GF-D8 (cell line): Measurements from ENCODE around the gene GPAT3.
"Not testable (repeated sequence)": the region's sequence is repeated elsewhere in the genome, so short reads cannot be mapped to it uniquely, and the experiment has no call there.

Source experiments
- DNase-seq: peaks from one replicate; lab custom pipeline; 2025; lab: John Stamatoyannopoulos, UW

The GPAT3 gene

DNA sequence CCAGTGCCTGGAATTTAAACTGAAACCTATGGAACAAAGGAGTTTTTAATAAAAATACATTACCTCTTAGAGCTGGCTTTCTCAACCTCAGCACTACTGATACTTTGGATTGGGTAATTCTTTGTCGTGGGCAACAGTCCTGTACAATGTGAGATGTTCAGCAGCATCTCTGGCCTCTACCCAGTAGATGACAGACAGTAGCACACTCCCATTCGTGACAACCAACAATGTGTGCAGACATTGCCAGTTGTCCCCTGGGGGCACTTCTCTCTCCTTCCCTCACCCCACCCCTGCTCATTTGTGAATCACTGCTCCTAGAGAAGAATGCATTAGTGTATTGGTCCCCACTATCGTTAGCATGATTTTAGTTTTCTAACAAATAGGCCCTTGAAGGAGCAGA lies 16.2 kb downstream of the GPAT3 start:
- DNase-seq = no peak

DNA sequence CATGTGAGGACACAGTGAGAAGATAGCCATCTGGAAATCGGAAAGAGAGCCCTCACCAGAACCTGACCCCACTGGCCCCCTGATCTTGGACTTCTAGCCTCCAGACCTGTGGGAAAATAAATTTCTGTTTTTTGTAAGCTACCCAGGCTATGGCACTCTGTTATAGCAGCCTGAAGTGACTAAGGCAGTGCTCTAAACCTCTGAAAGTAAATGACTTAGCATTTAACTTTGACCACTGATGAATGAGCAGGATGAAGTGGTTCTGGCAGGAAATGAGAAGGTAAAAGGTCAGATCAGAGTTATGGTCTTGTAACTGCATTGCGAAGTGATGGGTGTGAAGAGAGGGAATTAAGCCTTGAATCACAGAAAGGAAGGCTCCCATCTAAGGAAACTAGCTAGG lies 17.0 kb downstream of the GPAT3 start:
- DNase-seq = peak; percentile 26

DNA sequence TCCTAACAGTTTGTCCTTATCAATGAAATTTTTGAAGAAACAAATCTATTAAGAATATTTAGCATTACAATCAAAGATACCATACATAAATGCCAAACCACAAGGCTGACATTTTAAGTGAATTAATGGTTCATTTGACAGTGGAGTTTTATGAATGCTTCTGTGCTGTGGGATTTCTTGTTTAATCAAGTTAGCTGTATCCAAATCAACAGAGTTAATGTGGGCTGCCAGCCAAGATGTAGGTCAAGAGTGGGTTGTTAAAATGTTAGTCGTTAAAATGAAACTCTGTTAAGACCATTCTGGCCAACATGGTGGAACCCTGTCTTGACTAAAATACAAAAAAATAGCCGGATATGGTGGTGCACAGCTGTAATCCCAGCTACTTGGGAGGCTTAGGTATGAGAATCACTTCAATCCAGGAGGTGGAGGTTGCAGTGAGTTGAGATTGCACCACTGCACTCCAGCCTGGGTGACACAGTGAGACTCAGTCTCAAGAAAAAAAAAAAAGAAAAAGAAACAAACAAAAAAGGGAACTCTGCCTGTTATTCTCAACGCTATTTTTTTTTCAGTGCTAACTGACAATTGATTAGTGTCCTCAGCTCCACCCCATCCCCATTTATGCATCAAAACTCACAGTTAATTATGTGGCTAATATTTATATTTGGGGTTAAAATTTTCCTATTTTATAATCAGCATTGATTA lies 20.2 kb downstream of the GPAT3 start:
- no peak for DNase-seq

DNA sequence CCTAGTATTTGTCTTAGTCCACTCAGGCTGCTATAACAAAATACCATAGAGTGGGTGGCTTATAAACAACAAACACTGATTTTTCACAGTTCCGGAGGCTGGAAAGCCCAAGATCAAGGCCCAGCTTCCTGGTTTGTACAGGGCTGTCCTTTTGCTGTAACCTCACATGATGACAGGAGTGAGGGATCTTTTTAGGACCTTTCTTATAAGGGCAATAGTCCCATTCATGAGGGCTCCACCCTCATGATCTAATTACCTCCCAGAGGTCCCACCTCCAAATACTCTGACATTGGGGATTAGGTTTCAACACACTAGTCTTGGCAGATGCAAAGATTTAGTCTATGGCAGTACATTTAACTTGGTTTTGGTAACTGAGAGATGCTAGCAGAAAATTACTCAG lies 20.9 kb downstream of the GPAT3 start:
- DNase-seq = no peak

DNA sequence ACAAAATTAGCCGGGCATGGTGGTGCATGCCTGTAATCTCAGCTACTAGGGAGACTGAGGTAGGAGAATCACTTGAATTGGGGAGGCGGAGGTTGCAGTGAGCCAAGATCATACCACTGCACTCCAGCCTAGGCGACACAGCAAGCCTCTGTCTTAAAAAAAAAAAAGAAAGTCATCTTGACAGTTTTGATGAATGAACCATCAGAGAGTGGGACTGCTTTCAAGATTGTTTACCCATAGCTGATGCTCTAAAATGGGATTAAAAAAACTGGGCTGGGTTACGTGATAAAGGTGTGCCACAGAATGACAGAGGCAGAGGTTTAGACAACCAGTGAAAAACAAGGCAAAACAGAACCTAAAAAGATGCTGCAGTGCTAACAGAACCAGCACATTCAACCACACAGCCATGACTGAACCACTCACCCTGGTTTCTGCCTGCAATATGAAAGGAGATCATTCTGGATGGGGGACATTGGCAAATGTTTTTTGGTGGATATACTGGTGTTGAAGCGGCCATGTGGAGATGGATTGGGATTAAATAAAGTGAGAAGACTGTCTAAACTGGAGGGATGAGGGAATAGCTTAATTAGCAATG lies 22.2 kb downstream of the GPAT3 start:
- no peak for DNase-seq

DNA sequence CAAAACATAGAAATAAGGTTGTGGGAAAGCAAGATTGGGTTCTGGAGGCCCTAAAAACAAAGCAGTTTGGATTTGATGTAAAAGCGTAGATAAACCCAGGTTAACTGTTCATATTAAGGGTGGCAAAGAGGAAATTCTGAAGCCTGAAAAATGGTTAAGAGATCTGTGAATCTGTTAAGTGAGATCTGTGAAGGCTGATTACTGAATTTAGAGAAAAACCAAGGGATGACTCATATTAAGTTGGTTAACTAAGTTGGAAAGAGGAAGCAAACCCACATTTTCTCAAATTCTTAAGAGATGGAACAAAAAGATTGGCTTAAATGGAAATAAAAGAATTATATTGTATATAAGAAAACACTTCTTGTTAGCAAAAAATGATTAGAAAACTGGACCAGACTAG lies 22.8 kb downstream of the GPAT3 start:
- peak; percentile 26 for DNase-seq

DNA sequence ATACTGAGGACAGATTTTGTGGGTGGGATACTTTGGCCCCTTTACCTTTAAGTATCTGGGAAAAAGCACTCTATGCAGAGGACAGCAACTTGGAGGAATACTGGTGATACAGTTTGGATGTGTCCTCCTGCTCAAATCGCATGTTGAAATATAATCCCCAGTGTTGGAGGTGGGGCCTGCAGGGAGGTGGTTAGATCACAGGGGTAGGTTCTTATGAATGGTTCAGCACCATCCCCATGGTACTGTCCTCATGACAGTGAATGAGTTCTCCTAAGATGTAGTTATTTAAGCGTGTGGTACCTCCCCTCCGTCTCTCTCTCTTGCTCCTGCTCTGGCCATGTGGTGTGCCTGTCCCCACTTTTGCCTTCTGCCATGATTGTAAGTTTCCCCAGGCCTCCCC lies 24.6 kb downstream of the GPAT3 start:
- DNase-seq = no peak

DNA sequence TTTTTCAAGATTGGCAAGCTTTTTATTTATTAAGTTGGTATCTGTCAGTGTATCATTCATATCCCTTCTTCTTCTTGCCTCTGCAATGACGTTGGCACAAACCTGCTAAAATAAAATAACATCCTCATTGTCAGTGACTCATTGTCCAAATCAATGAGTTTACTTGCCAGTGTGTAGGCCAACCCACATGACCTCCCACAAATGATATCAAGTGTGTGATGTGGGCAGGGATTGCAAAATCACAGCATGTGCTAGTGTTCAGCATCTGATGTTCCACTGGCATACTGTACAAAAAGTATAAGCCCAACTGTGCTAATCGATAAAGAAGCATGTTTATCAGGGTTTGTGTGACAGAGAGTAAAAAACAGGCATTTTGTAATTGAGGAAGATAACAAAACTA lies 25.5 kb downstream of the GPAT3 start:
- DNase-seq = no peak

DNA sequence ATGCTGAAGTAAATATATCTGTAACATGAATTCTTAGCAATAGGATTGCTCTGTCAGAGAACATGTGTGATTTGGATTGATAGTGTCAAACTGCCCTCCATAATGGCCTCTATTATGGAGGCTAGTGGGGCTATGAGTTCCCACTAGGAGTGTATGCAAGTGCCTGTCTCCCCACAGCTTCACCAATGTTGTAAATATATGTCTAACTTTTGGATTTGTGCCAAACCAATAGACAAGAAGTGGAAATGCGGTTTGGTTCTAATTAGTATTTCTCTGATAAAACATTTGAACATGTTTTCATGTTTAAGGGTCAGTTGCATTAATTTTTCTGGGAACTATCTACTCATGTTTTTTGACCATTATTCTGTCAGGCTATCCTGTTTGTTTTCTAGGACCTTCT lies 28.1 kb downstream of the GPAT3 start:
- no peak for DNase-seq

DNA sequence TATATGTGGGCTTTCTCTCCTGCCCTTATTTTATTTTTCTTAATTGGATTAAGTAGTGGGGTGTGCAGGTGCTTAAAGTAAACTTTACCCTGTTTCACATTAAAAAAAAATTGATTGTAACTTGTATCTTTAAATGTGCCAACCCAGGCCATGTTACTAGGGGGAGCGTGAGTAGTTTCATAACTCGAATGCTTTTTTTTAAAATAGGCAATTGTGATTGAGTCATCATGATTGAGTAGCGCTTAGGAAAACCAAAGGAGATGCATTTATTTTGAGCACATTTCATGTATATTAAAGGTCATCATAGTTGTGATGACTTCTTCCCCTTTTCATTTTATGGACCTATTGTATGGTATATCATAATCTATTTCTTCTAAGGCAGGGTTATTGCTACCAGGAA lies 32.2 kb downstream of the GPAT3 start:
- DNase-seq = no peak

DNA sequence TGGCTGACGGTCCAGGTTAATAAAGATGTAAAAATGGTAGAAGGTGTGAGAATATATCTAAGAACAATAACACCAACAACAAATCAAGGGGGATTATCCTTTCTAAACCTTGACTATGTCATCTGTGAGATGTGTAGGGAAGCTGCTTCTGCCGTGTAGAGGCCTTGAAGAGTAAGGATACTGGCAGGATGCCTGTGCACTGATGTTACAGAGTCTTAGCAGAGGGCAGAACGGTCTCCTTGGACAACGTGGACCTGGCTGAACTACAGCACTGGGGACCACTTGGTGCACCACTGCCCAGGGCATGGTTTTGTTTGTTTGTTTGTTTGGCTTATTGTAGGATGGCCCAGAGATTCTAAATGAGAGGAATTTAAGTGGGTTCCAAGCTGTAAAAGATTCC lies 33.5 kb downstream of the GPAT3 start:
- DNase-seq = no peak

DNA sequence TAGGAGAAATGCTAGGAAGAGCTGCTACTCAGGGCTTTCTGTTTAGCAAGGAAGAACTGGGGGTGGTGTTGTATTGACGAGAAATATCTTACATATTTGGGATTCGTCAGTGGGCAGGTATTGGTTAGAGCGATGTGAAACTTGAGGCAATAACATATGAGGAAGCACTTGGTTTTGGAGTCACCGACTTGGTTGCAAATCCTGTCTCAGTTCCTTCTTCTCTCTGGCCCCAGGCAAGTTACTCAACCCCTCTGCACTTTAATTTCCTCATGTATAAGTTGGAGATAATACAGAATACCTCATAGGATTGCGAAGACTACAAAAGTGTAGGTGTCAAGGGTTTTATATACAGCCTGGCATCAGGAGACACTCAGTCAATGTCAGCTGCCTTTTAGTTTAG lies 34.1 kb downstream of the GPAT3 start:
- DNase-seq = peak; percentile 30

DNA sequence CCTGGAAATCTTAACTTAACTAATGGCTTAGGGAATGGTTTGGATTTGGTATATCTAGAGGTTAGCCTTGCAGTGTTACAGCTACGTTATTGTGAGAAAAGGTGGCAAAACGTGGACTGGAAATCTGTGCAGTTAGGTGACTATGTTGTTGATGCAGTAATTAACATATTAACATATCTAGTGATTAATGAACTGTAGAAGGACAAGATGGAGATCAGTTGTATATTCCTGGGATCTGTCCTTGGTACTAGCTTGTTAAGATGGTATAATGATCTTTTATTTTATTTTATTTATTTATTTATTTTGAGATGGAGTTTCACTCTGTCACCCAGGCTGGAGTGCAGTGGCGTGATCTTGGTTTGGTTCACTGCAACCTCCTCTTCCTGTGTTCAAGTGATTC lies 36.9 kb downstream of the GPAT3 start:
- no peak for DNase-seq

DNA sequence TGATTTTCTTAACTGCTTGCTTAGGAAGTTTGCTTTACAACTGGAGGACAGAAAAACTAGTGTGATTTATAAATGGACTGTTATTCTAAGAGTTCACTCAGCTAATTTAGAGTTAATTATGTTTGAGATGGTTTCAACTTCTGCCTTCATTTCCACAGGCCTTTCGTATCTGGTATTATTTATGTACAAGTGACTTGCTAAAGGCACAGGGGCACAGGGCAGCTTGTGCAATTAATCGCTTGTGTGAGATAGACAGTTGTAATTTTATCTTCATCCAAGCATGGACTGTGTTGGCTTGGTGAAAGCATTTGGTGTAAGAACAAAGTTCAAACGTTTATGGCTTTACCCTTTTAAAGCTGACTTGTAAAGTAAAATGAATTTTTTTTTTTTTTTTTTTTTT lies 38.3 kb downstream of the GPAT3 start:
- no peak for DNase-seq

DNA sequence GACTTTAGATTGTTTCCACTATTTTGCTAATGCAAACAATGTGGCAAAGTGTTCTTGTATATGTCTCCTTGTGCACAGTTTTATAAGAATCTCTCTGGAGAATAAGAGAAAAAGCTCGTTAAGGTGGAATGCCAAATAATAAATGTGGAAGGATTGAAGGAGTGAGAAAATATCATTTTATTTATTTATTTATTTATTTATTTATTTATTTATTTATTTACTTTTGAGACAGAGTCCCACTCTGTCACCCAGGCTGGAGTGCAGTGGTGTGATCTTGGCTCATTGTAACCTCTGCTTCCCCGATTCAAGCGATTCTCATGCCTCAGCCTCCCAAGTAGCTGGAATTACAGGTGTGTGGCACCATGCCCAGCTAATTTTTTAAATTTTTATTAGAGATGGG lies 40.3 kb downstream of the GPAT3 start:
- DNase-seq = not testable (repeated sequence)

DNA sequence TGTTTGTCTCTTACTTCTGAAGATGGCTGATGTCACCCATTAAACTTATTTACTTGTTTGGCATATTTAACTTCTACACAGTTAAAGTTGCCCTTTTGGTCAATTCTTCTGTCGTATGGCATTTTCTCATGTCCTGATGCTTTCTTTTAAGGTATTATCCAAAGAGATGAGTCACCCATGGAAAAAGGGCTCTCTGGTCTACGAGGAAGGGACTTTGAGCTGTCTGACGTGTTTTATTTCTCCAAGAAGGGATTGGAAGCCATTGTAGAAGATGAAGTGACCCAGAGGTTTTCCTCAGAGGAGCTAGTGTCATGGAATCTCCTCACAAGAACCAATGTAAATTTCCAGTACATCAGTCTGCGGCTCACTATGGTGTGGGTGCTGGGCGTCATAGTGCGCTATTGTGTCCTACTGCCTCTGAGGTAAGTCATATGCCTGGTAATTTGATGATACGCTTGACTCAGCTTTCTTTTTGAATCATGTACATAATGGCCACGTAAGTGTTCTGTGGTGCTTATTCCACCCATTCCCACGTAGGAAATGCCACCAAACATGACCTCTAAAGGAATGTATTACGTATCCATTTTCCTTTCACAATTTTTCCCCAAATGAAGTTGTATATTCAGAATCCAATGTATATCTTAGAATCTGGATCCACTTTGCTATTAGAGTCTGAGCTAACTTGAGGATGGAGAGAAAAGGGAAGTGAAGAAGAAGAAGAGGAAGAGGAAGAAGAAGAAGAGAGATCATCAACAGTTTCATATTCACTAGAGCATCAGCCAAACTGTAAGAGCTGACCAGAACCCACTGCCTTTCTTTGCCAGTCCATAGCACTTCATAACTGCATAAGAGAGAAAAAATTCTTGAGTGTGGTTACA lies 45.7 kb downstream of the GPAT3 start:
- no peak for DNase-seq

DNA sequence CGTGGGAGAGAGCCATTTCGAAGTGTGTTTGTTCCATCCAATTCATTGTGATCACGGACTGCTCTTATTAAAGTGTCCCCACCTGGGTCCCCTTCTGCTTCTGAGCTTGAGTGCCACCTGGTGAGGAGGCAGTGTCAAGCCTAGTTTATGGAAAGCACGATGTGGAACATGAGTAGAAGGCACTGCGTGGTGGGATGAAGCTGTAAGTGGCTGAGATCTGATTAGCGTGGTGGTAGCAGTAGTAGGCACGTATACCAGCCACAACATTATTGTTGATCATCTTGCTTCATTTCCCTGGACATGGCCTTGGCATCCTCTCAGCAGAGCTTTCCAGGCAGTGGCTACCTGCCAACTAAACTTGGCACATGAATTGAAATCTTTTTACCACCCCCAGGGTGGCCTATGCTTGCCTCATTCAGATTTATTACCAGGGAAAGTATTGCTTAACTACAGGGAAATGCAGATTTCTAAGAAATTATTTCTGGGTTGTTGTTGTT lies 46.4 kb downstream of the GPAT3 start:
- DNase-seq = no peak

DNA sequence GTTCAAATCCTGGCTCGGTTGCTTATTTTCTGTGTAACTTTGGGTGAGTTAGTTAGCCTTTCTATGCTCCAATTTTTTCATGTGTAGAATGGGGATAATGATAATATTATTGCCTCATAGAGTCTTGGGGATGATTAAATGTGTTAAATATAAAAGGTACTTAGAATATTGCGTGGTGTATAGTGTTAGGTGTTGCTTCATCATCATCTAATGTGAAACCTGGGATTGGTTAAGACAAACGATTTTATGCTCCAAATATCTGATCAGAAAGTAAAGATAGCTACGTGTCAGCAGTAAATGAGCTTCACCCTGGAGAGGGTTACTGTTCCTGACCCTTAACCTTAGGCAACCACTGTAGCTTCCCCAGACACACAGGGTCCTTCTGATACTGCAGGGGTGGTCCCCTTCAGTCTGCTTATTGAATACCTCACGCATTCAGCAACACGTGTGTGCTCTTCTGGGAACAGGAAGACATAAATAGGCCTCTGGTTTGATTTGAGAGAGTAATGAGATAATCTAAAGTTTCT lies 50.1 kb downstream of the GPAT3 start:
- DNase-seq = no peak

DNA sequence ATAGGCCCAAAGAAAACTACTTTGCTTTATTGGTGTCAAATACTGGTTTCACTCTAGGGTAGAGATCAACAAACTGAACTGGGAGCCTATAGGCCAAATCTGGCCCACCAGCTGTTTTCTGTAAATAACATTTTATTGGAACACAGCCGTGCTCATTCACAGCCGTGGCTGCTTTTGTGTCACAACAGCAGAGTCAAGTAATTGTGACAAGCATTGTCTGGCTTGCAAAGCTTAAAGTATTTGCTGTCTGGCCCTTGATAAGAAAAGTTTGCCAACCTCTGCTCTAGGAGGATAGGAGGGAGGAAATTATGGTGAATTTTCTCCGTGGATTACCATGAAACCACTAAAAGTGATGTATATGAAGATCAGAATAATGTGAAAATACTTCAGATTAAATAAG lies 53.4 kb downstream of the GPAT3 start:
- DNase-seq = no peak

DNA sequence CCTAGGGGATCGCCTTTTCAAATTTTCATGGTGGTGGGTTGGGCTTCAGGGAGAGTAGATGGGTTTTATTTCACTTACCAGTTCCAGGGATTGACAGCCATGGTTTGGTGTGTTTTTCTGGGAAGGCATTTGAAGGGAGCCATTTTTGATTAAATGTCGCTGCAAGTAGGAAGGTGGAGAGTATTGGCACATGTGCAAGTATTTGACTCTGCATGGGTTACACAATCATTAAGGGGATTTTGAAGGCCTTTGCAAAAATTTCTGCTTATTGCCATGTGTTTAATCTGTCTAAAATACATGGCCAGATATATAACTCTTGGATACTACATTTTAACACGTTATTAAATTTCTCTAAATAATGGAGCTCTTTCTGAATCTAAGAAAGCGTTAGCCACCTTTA lies 55.1 kb downstream of the GPAT3 start:
- no peak for DNase-seq

DNA sequence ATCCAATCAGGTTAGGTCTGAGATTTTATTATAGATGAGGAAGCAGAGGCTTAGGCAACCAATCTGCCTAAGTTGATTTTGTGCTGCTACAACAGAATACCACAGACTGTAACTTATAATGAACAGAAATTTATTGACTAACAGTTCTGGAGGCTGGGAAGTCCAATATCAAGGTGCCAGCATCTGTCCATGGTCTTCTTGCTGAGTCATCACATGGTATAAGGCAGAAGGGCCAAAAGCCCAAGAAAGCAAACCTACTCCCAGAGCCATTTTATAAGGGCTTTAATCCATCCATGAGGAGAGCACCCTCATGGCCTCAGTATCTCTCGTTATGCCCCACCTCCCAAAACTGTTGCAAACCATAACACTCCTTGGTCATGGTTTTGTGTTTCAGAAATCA lies 55.8 kb downstream of the GPAT3 start:
- no peak for DNase-seq

DNA sequence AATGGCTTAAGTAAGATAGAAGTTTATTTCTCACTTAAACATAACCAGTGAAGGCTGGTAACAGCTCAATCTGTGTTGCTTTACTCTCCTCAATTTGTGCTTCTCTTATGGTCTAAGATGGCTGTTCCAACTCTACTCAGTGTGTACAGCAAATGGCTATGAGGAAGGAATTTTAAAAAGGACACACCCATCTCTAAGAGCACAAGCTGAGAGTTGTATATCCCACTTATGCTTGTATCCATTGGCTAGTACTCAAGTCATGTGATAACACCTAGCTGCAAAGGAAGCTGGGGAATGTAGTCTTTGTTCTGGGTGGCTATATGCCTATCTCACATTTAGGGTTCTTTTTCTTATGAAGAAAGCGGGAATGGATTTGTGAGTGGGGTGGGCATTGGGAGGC lies 63.3 kb downstream of the GPAT3 start:
- DNase-seq = no peak

DNA sequence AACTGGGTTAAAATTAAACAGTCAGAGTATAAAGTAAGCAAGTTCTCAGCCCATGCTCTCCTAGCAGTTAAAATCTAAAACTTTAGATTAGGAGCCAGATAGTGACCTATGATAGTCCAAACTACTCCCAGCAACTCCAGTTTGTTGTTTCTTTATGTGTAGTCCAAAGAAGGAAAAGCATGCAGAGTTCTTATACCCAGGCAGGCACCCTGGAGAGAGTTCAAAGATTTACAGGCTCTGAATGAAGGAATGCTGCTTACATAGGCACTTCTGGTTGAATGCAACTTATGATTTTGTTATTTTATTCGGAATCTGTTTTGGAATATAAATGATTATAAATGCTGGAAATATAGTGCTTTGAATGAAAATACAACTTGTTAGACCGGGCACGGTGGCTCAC lies 67.2 kb downstream of the GPAT3 start:
- DNase-seq = no peak
